Nephron (organoid): ENCODE results near the gene ZNF358.

ENCODE experiments used
- H3K27ac Mint-ChIP-seq, 3 experiments: 2 replicates each; pipeline ENCODE4 v1.8.0; 2020; ENCODE audit warnings: mixed read lengths in 3 of 3, mild to moderate bottlenecking in 2 of 3, moderate library complexity in 1 of 3
- H3K27me3 Mint-ChIP-seq: 2 replicates; pipeline ENCODE4 v1.8.0; 2021; ENCODE audit warnings: low read depth, mild to moderate bottlenecking, moderate library complexity, mixed read lengths
- H3K36me3 Mint-ChIP-seq: 2 replicates; pipeline ENCODE4 v1.8.0; 2020; ENCODE audit warnings: low read depth, mixed read lengths
- H3K4me1 Mint-ChIP-seq: 2 replicates; pipeline ENCODE4 v1.8.0; 2020; ENCODE audit warnings: mixed read lengths
- H3K4me3 Mint-ChIP-seq, 3 experiments: 2 replicates each; pipeline ENCODE4 v1.8.0; 2020; ENCODE audit warnings: mild to moderate bottlenecking in 3 of 3, mixed read lengths in 3 of 3, moderate library complexity in 2 of 3
- H3K9me3 Mint-ChIP-seq: 2 replicates; pipeline ENCODE4 v1.8.0; 2020; ENCODE audit warnings: mixed read lengths
- CTCF ChIP-seq, 3 experiments: fragments of 200-600 bp; sonication (generic); IDR thresholded peaks; one replicate each; pipeline ENCODE4 v1.5.0; 2021; ENCODE audit warnings: antibody characterized with exemption in 3 of 3; ENCODE audit not compliant: unreplicated experiment in 3 of 3

ZNF358 gene

GRCh38 chr19:7565332-7565731 lies 49.4 kb downstream of the ZNF358 start:
- Mint-ChIP-seq H3K27ac (no peak overlapping the region), H3K27me3 (no peaks in the 10 kb centered on the region), H3K9me3 (no peaks in the 10 kb centered on the region), H3K4me1 (no peaks in the 10 kb centered on the region), H3K36me3 (peaks cover 10% of the 10 kb centered on the region), H3K4me3 (no peak overlapping the region)
- no peak for TF ChIP-seq CTCF (IDR thresholded peaks at IDR 0.05; ENCODE audit: unreplicated experiment in 3 of 3)
